BLaER1 treated with 17β-estradiol and CSF1 and Interleukin-3, amounts not matched to agents 10 nM and 100 nM (cell line): ENCODE results near the gene NOL12.
"Not testable (repeated sequence)": the region's sequence is repeated elsewhere in the genome, so short reads cannot be mapped to it uniquely, and the experiment has no call there.

ENCODE experiments used
- H3K27ac ChIP-seq, 11 experiments: shearing (Covaris generic); formaldehyde crosslinking; 2 replicates each; pipeline ENCODE4 v1.8.1; 2022
- H3K27me3 ChIP-seq, 11 experiments: shearing (Covaris generic); formaldehyde crosslinking; 2 replicates each; pipeline ENCODE4 v1.8.1; 2022
- H3K36me3 ChIP-seq, 11 experiments: shearing (Covaris generic); formaldehyde crosslinking; 2 replicates each; pipeline ENCODE4 v1.8.1; 2022
- H3K4me1 ChIP-seq, 10 experiments: shearing (Covaris generic); formaldehyde crosslinking; 2 replicates each; pipeline ENCODE4 v1.8.1; 2022
- H3K4me2 ChIP-seq, 11 experiments: shearing (Covaris generic); formaldehyde crosslinking; 2 replicates each; pipeline ENCODE4 v1.8.1; 2022
- H3K4me3 ChIP-seq, 10 experiments: shearing (Covaris generic); formaldehyde crosslinking; 2 replicates each; pipeline ENCODE4 v1.8.1; 2022
- H3K9ac ChIP-seq, 11 experiments: shearing (Covaris generic); formaldehyde crosslinking; 2 replicates each; pipeline ENCODE4 v1.8.1; 2022
- H3K9me3 ChIP-seq, 11 experiments: shearing (Covaris generic); formaldehyde crosslinking; replicated peaks in 1 of 11; 2 replicates each; pipeline ENCODE4 v1.8.1; 2022
- H4K20me1 ChIP-seq, 11 experiments: shearing (Covaris generic); formaldehyde crosslinking; 2 replicates each; pipeline ENCODE4 v1.8.1; 2022
- Cebpa-rat ChIP-seq, 11 experiments: shearing (Covaris generic); IDR thresholded peaks; 2 replicates each; pipeline ENCODE4 v1.8.1; 2022

NOL12 gene

DNA sequence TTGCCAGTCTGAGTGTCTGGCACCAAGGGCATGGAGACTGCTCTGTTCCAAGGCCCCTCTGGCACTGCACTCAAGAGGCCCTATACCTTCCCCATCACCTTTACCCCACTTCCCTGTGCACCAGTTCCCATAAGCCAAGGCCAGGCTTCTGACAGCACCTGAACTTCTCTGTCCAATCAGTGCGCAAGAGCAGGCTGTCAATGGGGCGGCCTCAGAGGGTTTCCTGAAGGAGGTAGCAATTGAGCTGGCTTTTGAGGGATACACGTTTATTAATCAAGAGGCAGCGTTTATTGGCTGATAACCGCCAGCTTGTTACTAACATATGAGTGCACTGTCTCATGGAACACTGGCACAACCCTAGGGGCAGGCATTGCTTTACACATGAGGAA is 44.6 kb upstream of the NOL12 start:
- Histone ChIP-seq H3K9ac (peak overlapping the region in 9 of 11 experiments; percentile 32 to 91 (median 88); a peak in 15 of 22 replicates), H3K4me3 (peak overlapping the region in 6 of 10 experiments; percentile 74 to 94 (median 87); a peak in 9 of 20 replicates), H3K36me3 (peaks cover 40 to 59% (median 50%) of the 10 kb centered on the region in 11 experiments)

DNA sequence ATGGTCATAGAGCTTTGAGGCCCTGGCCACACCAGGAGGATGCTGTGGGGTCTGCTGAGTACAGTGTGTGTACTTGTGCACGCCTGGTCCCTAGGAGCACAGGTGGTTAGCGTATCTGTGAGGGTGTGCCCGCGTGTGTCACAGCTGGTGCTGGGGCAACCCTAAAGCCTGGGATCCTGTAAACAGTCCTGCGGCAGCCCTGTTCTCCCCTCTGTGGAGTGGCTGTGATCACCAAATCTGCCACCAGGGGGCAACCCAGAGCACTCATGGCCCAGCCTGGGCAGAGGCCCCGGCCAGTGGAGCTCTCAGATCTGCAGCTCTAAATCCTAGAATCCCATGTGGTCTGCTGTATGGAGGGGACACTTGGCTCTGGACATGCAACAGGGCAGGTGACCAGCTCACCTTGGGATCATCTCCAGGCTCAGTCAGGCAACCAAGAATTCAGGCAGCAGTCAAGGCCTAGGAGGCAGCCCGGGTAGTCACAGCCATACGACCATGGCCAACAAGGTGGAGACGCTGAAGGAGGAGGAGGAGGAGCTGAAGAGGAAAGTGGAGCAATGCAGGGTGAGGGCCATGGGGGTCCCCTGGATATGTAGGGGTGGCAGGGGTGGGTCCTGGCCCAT is 42.8 kb upstream of the NOL12 start:
- Histone ChIP-seq H3K27me3 (no peaks in the 10 kb centered on the region), H4K20me1 (peaks cover 0 to 81% (median 63%) of the 10 kb centered on the region in 11 experiments; a peak in 17 of 22 replicates), H3K9ac (peak overlapping the region in 10 of 11 experiments; percentile 13 to 91 (median 52); a peak in 12 of 22 replicates), H3K4me2 (peak overlapping the region in 9 of 11 experiments; percentile 8 to 99 (median 97); a peak in 14 of 22 replicates), H3K4me1 (peaks cover 24 to 57% (median 50%) of the 10 kb centered on the region in 10 experiments), H3K36me3 (peaks cover 56 to 77% (median 67%) of the 10 kb centered on the region in 11 experiments), H3K4me3 (peak overlapping the region in 3 of 10 experiments; percentile 11 to 94 (median 88); a peak in 2 of 20 replicates), H3K27ac (no peak overlapping the region; a peak in 1 of 22 replicates), H3K9me3 (no peaks in the 10 kb centered on the region)
- no peak for TF ChIP-seq Cebpa-rat (IDR thresholded peaks at IDR 0.05)

More for the DNA sequence above, 44.6 kb upstream of the NOL12 start:
- no peak for TF ChIP-seq Cebpa-rat (IDR thresholded peaks at IDR 0.05)
- Histone ChIP-seq H3K27me3 (no peaks in the 10 kb centered on the region), H3K4me1 (peaks cover 42 to 75% (median 68%) of the 10 kb centered on the region in 10 experiments), H3K27ac (peak overlapping the region in 4 of 11 experiments; percentile 0 to 78 (median 22); a peak in 2 of 22 replicates), H3K4me2 (peak overlapping the region; percentile 87 to 99 (median 95)), H3K9me3 (no peaks in the 10 kb centered on the region), H4K20me1 (peaks cover 0 to 63% (median 49%) of the 10 kb centered on the region in 11 experiments; a peak in 17 of 22 replicates)

DNA sequence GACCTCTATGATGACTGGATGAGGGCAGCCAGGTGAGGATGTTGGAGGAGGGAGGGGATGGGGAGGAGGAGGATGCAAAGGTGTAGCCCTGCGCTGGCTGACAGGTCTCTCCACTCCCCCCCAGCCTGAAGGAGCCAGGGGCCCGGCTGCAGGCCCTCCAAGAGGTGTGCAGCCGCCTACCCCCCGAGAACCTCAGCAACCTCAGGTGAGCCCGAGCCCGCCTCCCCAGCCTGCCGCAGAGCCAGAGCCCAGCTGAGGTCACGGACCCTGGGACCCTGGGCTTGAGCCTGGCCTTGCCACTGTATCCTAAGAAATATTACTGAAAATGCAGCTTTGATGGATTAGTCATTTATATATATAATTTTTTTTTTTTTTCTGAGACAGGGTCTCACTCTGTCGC is 38.8 kb upstream of the NOL12 start:
- Histone ChIP-seq H4K20me1 (peaks cover 0 to 100% (median 43%) of the 10 kb centered on the region in 11 experiments; a peak in 14 of 22 replicates), H3K27me3 (no peaks in the 10 kb centered on the region), H3K36me3 (peaks cover 88 to 100% (median 98%) of the 10 kb centered on the region in 11 experiments), H3K4me2 (no peak overlapping the region), H3K27ac (no peak overlapping the region), H3K4me1 (peaks cover 0 to 28% (median 18%) of the 10 kb centered on the region in 10 experiments; a peak in 15 of 20 replicates), H3K4me3 (no peak overlapping the region), H3K9ac (peak overlapping the region in 2 of 11 experiments; percentile 8 to 34; a peak in 2 of 22 replicates), H3K9me3 (no peaks in the 10 kb centered on the region)
- no peak for TF ChIP-seq Cebpa-rat (IDR thresholded peaks at IDR 0.05)

DNA sequence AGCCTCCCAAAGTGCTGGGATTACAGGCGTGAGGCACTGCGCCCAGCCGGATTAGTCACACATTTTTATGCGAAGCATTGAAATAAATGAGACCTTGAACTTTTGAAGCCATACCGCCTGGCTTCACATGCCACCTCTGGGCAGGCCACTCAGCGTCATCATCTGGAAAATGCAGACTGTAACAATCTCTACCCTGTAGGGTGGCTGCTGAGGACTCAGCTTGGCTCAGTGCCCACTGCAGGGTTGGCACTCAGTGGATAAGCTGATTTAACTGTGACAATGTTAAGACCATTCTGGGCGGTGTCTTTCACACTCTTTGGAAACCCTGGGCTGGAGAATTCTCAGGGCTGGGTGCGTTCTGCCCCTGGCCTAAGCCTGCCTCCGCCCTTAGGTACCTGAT is 38.2 kb upstream of the NOL12 start:
- peaks cover 0 to 100% (median 37%) of the 10 kb centered on the region in 11 experiments; a peak in 14 of 22 replicates for H4K20me1 ChIP-seq
- H3K4me3 ChIP-seq, result no peak overlapping the region
- H3K4me1 ChIP-seq, result peaks cover 0 to 22% (median 12%) of the 10 kb centered on the region in 10 experiments; a peak in 15 of 20 replicates
- H3K9me3 ChIP-seq, result no peaks in the 10 kb centered on the region
- H3K36me3 ChIP-seq, result peaks cover 88 to 100% (median 98%) of the 10 kb centered on the region in 11 experiments
- peak overlapping the region in 1 of 11 experiments; percentile 10; a peak in 1 of 22 replicates for H3K9ac ChIP-seq
- H3K27me3 ChIP-seq, result no peaks in the 10 kb centered on the region
- no peak overlapping the region for H3K27ac ChIP-seq
- no peak for TF ChIP-seq Cebpa-rat (IDR thresholded peaks at IDR 0.05)
- no peak overlapping the region for H3K4me2 ChIP-seq

DNA sequence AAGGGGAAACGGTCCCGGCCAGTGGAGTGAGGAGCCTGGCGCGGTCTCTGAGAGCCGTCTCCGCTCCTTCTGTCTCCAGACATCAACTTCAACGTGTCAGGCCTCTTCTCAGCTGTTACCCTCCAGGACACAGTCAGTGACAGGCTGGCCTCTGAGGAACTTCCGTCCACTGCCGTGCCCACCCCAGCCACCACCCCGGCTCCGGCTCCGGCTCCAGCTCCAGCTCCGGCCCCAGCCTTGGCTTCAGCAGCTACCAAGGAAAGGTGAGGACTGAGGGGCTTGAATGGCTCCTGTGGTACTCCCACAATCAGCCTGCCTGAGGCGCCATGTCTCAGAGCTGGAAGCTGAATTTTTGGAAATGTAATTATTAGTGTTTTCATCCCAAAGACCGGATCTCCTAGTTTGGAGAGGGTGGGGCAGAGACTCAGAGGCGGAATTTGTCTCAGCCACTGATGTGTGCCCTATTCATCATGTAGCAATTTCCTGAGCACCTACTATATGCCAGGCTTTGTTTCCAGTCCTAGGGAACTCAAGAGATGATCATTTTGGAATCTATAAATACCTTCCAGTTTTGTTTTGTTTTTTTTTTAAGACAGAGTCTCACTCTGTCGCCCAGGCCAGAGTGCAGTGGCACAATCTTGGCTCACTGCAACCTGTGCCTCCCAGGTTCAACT is 35.5 kb upstream of the NOL12 start:
- Histone ChIP-seq H3K9me3 (no peaks in the 10 kb centered on the region), H3K4me3 (no peak overlapping the region), H3K4me1 (no peaks in the 10 kb centered on the region), H3K4me2 (no peak overlapping the region), H3K27me3 (no peaks in the 10 kb centered on the region), H4K20me1 (peaks cover 0 to 93% (median 20%) of the 10 kb centered on the region in 11 experiments; a peak in 12 of 22 replicates), H3K27ac (no peak overlapping the region), H3K9ac (peak overlapping the region in 3 of 11 experiments; percentile 5 to 11 (median 10); a peak in 1 of 22 replicates), H3K36me3 (peaks cover 83 to 96% (median 90%) of the 10 kb centered on the region in 11 experiments)
- TF ChIP-seq Cebpa-rat (IDR thresholded peaks at IDR 0.05), result no peak

DNA sequence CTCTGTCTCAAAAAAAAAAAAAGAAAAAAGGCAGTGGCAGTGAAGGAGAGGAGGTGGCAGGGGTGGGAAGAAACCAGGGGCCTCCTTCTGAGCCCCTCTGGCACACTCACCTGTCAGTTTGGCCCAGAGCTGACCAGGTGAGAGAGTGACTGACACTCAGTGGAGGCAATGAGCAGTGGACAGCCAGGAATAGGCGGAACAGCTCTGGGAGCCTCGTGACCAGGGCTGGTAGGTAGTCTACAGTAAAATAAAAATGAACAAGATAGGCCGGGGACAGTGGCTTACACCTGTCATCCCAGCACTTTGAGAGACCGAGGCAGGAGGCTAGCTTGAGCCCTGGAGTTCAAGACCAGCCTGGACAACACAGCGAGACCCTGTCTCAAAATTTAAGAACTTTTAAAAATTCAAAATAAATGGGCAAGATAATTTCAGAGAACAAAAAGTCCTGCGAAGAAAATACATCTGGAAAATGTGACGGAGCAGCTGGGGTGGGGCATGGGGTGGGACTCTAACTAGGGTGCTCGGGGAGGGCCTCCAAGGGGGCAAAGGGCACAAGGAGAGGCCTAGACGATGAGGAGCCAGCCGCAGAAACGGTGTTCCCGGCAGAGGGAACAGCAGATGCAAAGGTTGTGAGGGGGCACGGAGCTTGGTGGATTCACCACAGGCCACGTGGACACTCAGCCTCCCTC is 31.4 kb upstream of the NOL12 start:
- Histone ChIP-seq H3K4me1 (peaks cover 12 to 25% (median 13%) of the 10 kb centered on the region in 10 experiments), H3K27me3 (no peaks in the 10 kb centered on the region), H3K9ac (0 out of 22 replicates have a peak overlapping the region, but pooled peaks of 1 of the 11 experiments have one; percentile 23), H3K4me3 (no peak overlapping the region), H3K4me2 (no peak overlapping the region), H4K20me1 (peaks cover 8 to 77% (median 11%) of the 10 kb centered on the region in 11 experiments; a peak in 21 of 22 replicates), H3K27ac (no peak overlapping the region), H3K36me3 (peaks cover 44 to 60% (median 50%) of the 10 kb centered on the region in 11 experiments), H3K9me3 (no peaks in the 10 kb centered on the region)
- no peak for TF ChIP-seq Cebpa-rat (IDR thresholded peaks at IDR 0.05)

DNA sequence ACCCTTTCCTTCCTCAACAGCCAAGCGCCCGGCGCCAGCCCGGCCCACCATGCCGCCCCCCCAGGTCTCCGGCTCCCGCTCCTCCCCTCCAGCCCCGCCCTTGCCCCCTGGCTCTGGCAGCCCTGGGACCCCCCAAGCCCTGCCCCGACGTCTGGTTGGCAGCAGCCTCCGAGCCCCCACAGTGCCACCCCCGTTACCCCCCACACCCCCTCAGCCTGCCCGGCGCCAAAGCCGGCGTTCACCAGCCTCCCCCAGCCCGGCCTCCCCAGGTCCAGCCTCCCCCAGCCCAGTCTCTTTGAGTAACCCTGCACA is 30.9 kb upstream of the NOL12 start:
- H3K27ac ChIP-seq, result no peak overlapping the region
- peaks cover 17 to 30% (median 18%) of the 10 kb centered on the region in 10 experiments for H3K4me1 ChIP-seq
- peaks cover 13 to 77% (median 16%) of the 10 kb centered on the region in 11 experiments; a peak in 21 of 22 replicates for H4K20me1 ChIP-seq
- H3K4me2 ChIP-seq, result no peak overlapping the region
- no peaks in the 10 kb centered on the region for H3K9me3 ChIP-seq
- no peak overlapping the region for H3K4me3 ChIP-seq
- TF ChIP-seq Cebpa-rat (IDR thresholded peaks at IDR 0.05), result no peak
- no peak overlapping the region for H3K9ac ChIP-seq
- H3K27me3 ChIP-seq, result no peaks in the 10 kb centered on the region
- H3K36me3 ChIP-seq, result peaks cover 39 to 55% (median 45%) of the 10 kb centered on the region in 11 experiments

DNA sequence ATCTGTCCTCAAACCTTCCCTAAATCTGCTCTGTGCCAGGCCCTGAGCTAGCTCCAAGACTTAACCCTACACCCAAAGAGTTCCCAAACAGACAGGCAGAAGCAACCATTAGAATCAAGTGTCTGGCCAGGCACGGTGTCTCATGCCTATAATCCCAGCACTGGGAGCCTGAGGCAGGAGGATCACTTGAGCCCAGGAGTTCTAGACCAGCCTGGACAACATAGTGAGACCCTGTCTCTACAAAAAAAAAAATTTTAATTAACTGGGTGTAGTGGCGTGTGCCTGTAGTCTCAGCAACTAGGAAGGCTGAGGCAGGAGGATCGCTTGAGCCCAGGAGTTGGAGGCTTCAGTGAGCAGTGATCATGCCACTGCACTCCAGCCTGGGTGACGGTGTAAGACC is 29.6 kb upstream of the NOL12 start:
- H3K27ac ChIP-seq, result peak overlapping the region in 3 of 11 experiments; percentile 13 to 40 (median 38); a peak in 3 of 22 replicates
- H4K20me1 ChIP-seq, result peaks cover 19 to 77% (median 29%) of the 10 kb centered on the region in 11 experiments; a peak in 21 of 22 replicates
- not testable (repeated sequence) for H3K9me3 ChIP-seq, H3K27me3 ChIP-seq, H3K4me2 ChIP-seq, H3K4me3 ChIP-seq
- peaks cover 26 to 42% (median 32%) of the 10 kb centered on the region in 11 experiments for H3K36me3 ChIP-seq
- 0 out of 22 replicates have a peak overlapping the region, but pooled peaks of 2 of the 11 experiments have one; percentile 20 to 31 for H3K9ac ChIP-seq
- H3K4me1 ChIP-seq, result peaks cover 31 to 44% (median 32%) of the 10 kb centered on the region in 10 experiments
